K562 (cell line): Measurements from ENCODE around the gene C11orf52. TPM values are rescaled to one million over a fixed set of nuclear protein-coding genes. Genes with fewer than 3 reads are reported as not detected.
A peak's percentile ranks its signal among the peaks of the same experiment; 100 is the strongest.

Experiments used
- ATAC-seq: fragments of 200-7000 bp; cut with Tn5 transposase; 3 replicates; pipeline ENCODE4 v1.9.1; 2020; ENCODE audit warnings: moderate library complexity
- BruUV-seq: library from RNA; stranded (reverse); fragments of 400-500 nt; replicated peaks from 2 replicates; lab custom pipeline; 2021; lab: Mats Ljungman, UMichigan
- CTCF ChIA-PET: fragments of 300-600 bp; formaldehyde crosslinking; extraction: SDS; loops from one replicate; lab custom pipeline; 2021; ENCODE audit warnings: low intra/inter-chr PET ratio; lab: Yijun Ruan, JAX
- POLR2A ChIA-PET: fragments of 300-600, 350-650 bp; sonication (Branson Sonifier 250); formaldehyde crosslinking; extraction: SDS; loops from one replicate; lab custom pipeline; 2021; ENCODE audit warnings: antibody characterized with exemption, inconsistent platforms; lab: Yijun Ruan, JAX
- DNase-seq, 4 experiments: peaks; one replicate each; pipeline versions ENCODE4 v3.0.0 to v3.0.0-alpha.2; 2011 to 2018; ENCODE audit warnings: low spot score in 3 of 4, mixed read lengths in 3 of 4; ENCODE audit errors: extremely low read depth in 1 of 4
- FAIRE-seq: peaks from 2 replicates; lab custom pipeline; 2011; peaks lifted over from hg19 to GRCh38; lab: Jason Lieb, UNC
- H2AFZ ChIP-seq: 2 replicates; pipeline ENCODE4 v1.6.0; 2011; ENCODE audit warnings: low read depth, low read length, control low read depth, inconsistent platforms
- H3K27ac ChIP-seq: fragments of 200-600 bp; 3 replicates; pipeline ENCODE4 v1.8.0; 2011; ENCODE audit warnings: low read depth, mild to moderate bottlenecking, control low read depth, inconsistent platforms, low read length, moderate library complexity, mixed read lengths; ENCODE audit errors: extremely low read depth
- H3K27me3 ChIP-seq, 2 experiments: fragments of 300-600 bp in 1 of 2; 2 replicates in 1 of 2; 3 replicates in 1 of 2; pipeline versions ENCODE4 v1.6.0 to v1.8.0; 2011; ENCODE audit warnings: inconsistent platforms in 2 of 2, low read length in 2 of 2, mild to moderate bottlenecking in 1 of 2, mixed read lengths in 1 of 2, moderate library complexity in 1 of 2; ENCODE audit not compliant: control insufficient read depth in 2 of 2, insufficient read depth in 2 of 2
- H3K36me3 ChIP-seq: fragments of 300-600 bp; 3 replicates; pipeline ENCODE4 v1.8.0; 2011; ENCODE audit warnings: mild to moderate bottlenecking, low read length, inconsistent platforms; ENCODE audit not compliant: control insufficient read depth, insufficient read depth
- H3K4me1 ChIP-seq, 2 experiments: fragments of 200-600 bp in 1 of 2; replicated peaks in 1 of 2; 2 replicates in 1 of 2; 3 replicates in 1 of 2; pipeline versions ENCODE4 v1.5.1 to v1.8.0; 2011; ENCODE audit warnings: inconsistent platforms in 2 of 2, low read length in 2 of 2, mild to moderate bottlenecking in 1 of 2, mixed read lengths in 1 of 2, moderate library complexity in 1 of 2; ENCODE audit not compliant: control insufficient read depth in 2 of 2, insufficient read depth in 2 of 2
- H3K4me2 ChIP-seq: 2 replicates; pipeline ENCODE4 v1.6.1; 2011; ENCODE audit warnings: low read length, control low read depth, inconsistent platforms, mixed read lengths; ENCODE audit not compliant: insufficient read depth
- H3K4me3 ChIP-seq: fragments of 200-600 bp; sonication (generic), shearing (Covaris generic); 2 replicates; pipeline ENCODE4 v1.5.1; 2016; ENCODE audit warnings: control low read depth, inconsistent platforms
- H3K79me2 ChIP-seq: fragments of 200-600 bp; 3 replicates; pipeline ENCODE4 v1.8.0; 2011; ENCODE audit warnings: low read length, inconsistent platforms; ENCODE audit not compliant: control insufficient read depth, insufficient read depth
- H3K9ac ChIP-seq, 2 experiments: 2 replicates each; pipeline versions ENCODE4 v1.6.0 to v1.6.1; 2011; ENCODE audit warnings: low read depth in 2 of 2, low read length in 2 of 2, control low read depth in 1 of 2, inconsistent platforms in 1 of 2, mild to moderate bottlenecking in 1 of 2, mixed read lengths in 1 of 2; ENCODE audit not compliant: insufficient read depth in 1 of 2
- H3K9me1 ChIP-seq: one replicate; pipeline ENCODE4 v1.6.0; 2011; ENCODE audit warnings: inconsistent platforms, mild to moderate bottlenecking, low read length, moderate library complexity; ENCODE audit not compliant: control insufficient read depth, insufficient read depth
- H3K9me3 ChIP-seq: replicated peaks from 2 replicates; pipeline ENCODE4 v1.5.1; 2011; ENCODE audit warnings: low read depth, low read length, inconsistent platforms; ENCODE audit not compliant: control insufficient read depth, insufficient read depth
- H4K20me1 ChIP-seq: replicated peaks from 2 replicates; pipeline ENCODE4 v1.6.1; 2011; ENCODE audit warnings: low read length, inconsistent platforms, mixed read lengths; ENCODE audit not compliant: control insufficient read depth, insufficient read depth
- ARID3A ChIP-seq: IDR thresholded peaks from 2 replicates; pipeline ENCODE4 v1.6.1; 2012; ENCODE audit warnings: low read depth, low read length, improper control_type of control experiment, borderline replicate concordance
- ARNT ChIP-seq, 2 experiments: fragments of 450-650 bp; IDR thresholded peaks; 2 replicates each; pipeline ENCODE4 v1.6.1; 2016; ENCODE audit warnings: mild to moderate bottlenecking in 1 of 2
- EP400 ChIP-seq: fragments of 450-650 bp; IDR thresholded peaks from 2 replicates; pipeline ENCODE4 v1.6.1; 2017; ENCODE audit warnings: antibody characterized with exemption, mild to moderate bottlenecking, moderate library complexity
- ESRRA ChIP-seq: fragments of 450-650 bp; IDR thresholded peaks from 2 replicates; pipeline ENCODE4 v1.6.1; 2014; ENCODE audit warnings: low read depth, mild to moderate bottlenecking, moderate library complexity, borderline replicate concordance
- KAT7 ChIP-seq: sonication (generic); formaldehyde crosslinking; IDR thresholded peaks from 2 replicates; pipeline ENCODE4 v1.8.0; 2022; ENCODE audit warnings: missing genetic modification reagents, mild to moderate bottlenecking, borderline replicate concordance
- MEIS2 ChIP-seq: fragments of 450-650 bp; IDR thresholded peaks from 2 replicates; pipeline ENCODE4 v1.6.1; 2014; ENCODE audit warnings: mild to moderate bottlenecking; ENCODE audit not compliant: partially characterized antibody
- POLR2H ChIP-seq: IDR thresholded peaks from 2 replicates; pipeline ENCODE4 v1.6.1; 2016; ENCODE audit warnings: missing genetic modification characterization, low read depth, mild to moderate bottlenecking, control low read depth, missing compliant biosample characterization, moderate library complexity
- SMARCA5 ChIP-seq: fragments of 450-650 bp; IDR thresholded peaks from 2 replicates; pipeline ENCODE4 v1.6.1; 2016
- SPI1 ChIP-seq: IDR thresholded peaks from 2 replicates; pipeline ENCODE4 v1.6.1; 2011; ENCODE audit warnings: low read depth, low read length, control low read depth, borderline replicate concordance
- SRSF1 ChIP-seq: fragments of 200-400 bp; formaldehyde crosslinking; IDR thresholded peaks from 2 replicates; pipeline ENCODE4 v1.6.1; 2017; ENCODE audit warnings: mild to moderate bottlenecking, low read depth, low read length, moderate library complexity
- STAT5A ChIP-seq: IDR thresholded peaks from 2 replicates; pipeline ENCODE4 v1.6.1; 2012; ENCODE audit warnings: low read length, inconsistent platforms, borderline replicate concordance
- ZFX ChIP-seq: sonication (generic); formaldehyde crosslinking; IDR thresholded peaks from 2 replicates; pipeline ENCODE4 v1.8.0; 2022; ENCODE audit warnings: mild to moderate bottlenecking, missing genetic modification reagents, moderate library complexity
- ZNF174 ChIP-seq: fragments of 250-450 bp; sonication (Bioruptor Pico); IDR thresholded peaks from 2 replicates; pipeline ENCODE4 v1.4.0; 2020; ENCODE audit warnings: mild to moderate bottlenecking
- ZNF23 ChIP-seq: fragments of 250-450 bp; sonication (Bioruptor Pico); IDR thresholded peaks from 2 replicates; pipeline ENCODE4 v1.4.0; 2020; ENCODE audit warnings: mild to moderate bottlenecking
- ZNF324 ChIP-seq: fragments of 250-450 bp; sonication (Bioruptor Pico); IDR thresholded peaks from 2 replicates; pipeline ENCODE4 v1.4.0; 2020; ENCODE audit warnings: mild to moderate bottlenecking
- WGBS: fragments of 100-300 bp; shearing (Covaris generic); methylation state at CpG from one replicate; pipeline ENCODE4 v1.1.6; 2016; ENCODE audit warnings: low coverage, mixed read lengths; ENCODE audit not compliant: insufficient coverage; ENCODE audit errors: missing lambda C conversion rate; 5-methylcytosine and 5-hydroxymethylcytosine counted together
- in situ Hi-C: fragments of 300-500 bp; cut with MboI; formaldehyde crosslinking; loops from 4 replicates; pipeline ENCODE4 v1.15.0; 2018; ENCODE audit warnings: inconsistent platforms, mixed read lengths
- intact Hi-C: fragments of 100-400 bp; cut with micrococcal nuclease; formaldehyde crosslinking; loops from 2 replicates; pipeline ENCODE4 v1.14.2; 2022
- polyA plus RNA-seq, 8 experiments: library from polyadenylated mRNA; depleted of rRNA in 4 of 8; stranded (reverse) in 5 of 8; unstranded in 3 of 8; fragments of >200 nt; fragmentation: Nextera tagmentation in 2 of 8; fragmentation: Illumina TruSeq in 1 of 8; extraction: Ambion mirVana in 2 of 8; extraction: Trizol in 1 of 8; gene quantifications; 2 replicates each; pipeline versions ENCODE4 v1.2.1 to v1.2.3, GENCODE V29; 2011 to 2014; ENCODE audit warnings: inconsistent platforms in 1 of 8, missing spikeins in 1 of 8
- total RNA-seq, 7 experiments: library from RNA; depleted of rRNA in 6 of 7; stranded (reverse); fragments of >200 nt in 6 of 7; fragmentation: Illumina TruSeq in 2 of 7; extraction: Trizol in 2 of 7; gene quantifications; 2 replicates each; pipeline versions ENCODE4 v1.2.1 to v1.2.3, GENCODE V29; 2011 to 2021; ENCODE audit warnings: low replicate concordance in 1 of 7

C11orf52 gene
- total and polyA plus RNA-seq, 9 of the 15 experiments (the other 6 are each of a cell fraction or from before 2014, with no cell fraction given): 0.29 to 2.9 (median 1.0) TPM

- Histone ChIP-seq H3K9me3 (no peaks in the 10 kb centered on the region), H3K27me3 (no peaks in the 10 kb centered on the region), H3K4me1 (peaks cover 0 to 8% of the 10 kb centered on the region in 2 experiments; a peak in 3 of 5 replicates), H4K20me1 (no peaks in the 10 kb centered on the region), H3K36me3 (peaks cover 6% of the 10 kb centered on the region; the same call in 1 of the 3 replicates)
- CTCF ChIA-PET: no interaction called here
- no peak for TF ChIP-seq ZNF324 (CRISPR knock-in tag)
- TF ChIP-seq, all 486 proteins: peak for 0
- no peak overlapping the region for H3K4me2 ChIP-seq
- 65% methylated on average over 5 of the region's 5 CpGs for WGBS
- no TSS peak for BruUV-seq
- no peak overlapping the region for H2AFZ ChIP-seq
- H3K9me1 ChIP-seq: no peaks in the 10 kb centered on the region
- DNase-seq (no peak), ATAC-seq (peak; percentile 23; the same call in 1 of the 3 replicates), FAIRE-seq (no peak)
- no peaks in the 10 kb centered on the region for H3K79me2 ChIP-seq
- no peak overlapping the region for H3K27ac ChIP-seq
- no peak overlapping the region for H3K9ac ChIP-seq
- no peak overlapping the region for H3K4me3 ChIP-seq
- POLR2A ChIA-PET: interaction anchor here (1.0 kb wide), 1 partner anchor 18 kb away, joined by 4 read pairs; no protein-coding TSS in a partner anchor
- in situ Hi-C loops: no loop called here
- intact Hi-C loops: no loop called here
These were observed 45.2 kb downstream of the C11orf52 start for GRCh38 chr11:111963931-111964340.

DNA sequence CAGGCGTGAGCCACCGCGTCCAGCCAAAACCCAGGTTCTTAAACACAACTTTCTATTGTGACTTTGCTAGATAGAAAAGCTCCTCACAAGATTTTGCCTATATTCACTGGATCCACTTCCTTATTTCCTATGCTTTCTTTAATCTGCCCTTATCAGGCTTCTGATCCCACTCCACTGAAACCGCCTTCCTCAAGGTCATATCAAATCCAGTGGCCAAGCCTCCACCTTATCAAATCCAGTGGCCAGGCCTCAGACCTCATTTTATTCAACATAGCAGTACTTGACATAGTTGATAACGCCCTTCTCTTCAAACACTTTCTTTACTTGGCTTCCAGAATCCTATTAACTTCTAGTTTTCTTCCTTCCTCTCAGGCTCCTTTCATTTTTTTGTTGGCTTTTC lies 48.0 kb downstream of the C11orf52 start:
- no peaks in the 10 kb centered on the region for H3K27me3 ChIP-seq
- H3K9me1 ChIP-seq: no peaks in the 10 kb centered on the region
- no peak overlapping the region for H3K4me2 ChIP-seq
- no peak for DNase-seq
- no peaks in the 10 kb centered on the region for H3K9me3 ChIP-seq
- H3K79me2 ChIP-seq: no peaks in the 10 kb centered on the region
- H3K27ac ChIP-seq: no peak overlapping the region; the same call in 2 of the 3 replicates
- H3K4me1 ChIP-seq: peaks cover 0 to 8% of the 10 kb centered on the region in 2 experiments; a peak in 2 of 5 replicates
- no peak for FAIRE-seq
- H3K9ac ChIP-seq: no peak overlapping the region
- no peak overlapping the region for H3K4me3 ChIP-seq
- CTCF ChIA-PET: no interaction called here
- no peaks in the 10 kb centered on the region for H4K20me1 ChIP-seq
- peaks cover 16% of the 10 kb centered on the region; the same call in 2 of the 3 replicates for H3K36me3 ChIP-seq
- POLR2A ChIA-PET: interaction anchor here (1.3 kb wide), 1 partner anchor 31 kb away, joined by 3 read pairs; no protein-coding TSS in a partner anchor
- no TSS peak for BruUV-seq
- no peak for ATAC-seq
- H2AFZ ChIP-seq: no peak overlapping the region
- TF ChIP-seq ARNT (IDR thresholded peaks at IDR 0.05) (no peak), ZFX (CRISPR knock-in tag) (peak; percentile 73), SRSF1 (no peak), POLR2H (tag) (no peak), ZNF23 (no peak), STAT5A (no peak), EP400 (no peak), SPI1 (peak; percentile 63; the same call in 1 of the 2 replicates), ARID3A (0 out of 2 replicates have a peak, but pooled peaks have one; percentile 31), ZNF174 (CRISPR knock-in tag) (no peak), SMARCA5 (no peak), ESRRA (peak; percentile 71; the same call in 1 of the 2 replicates), KAT7 (CRISPR knock-in tag) (no peak), MEIS2 (no peak)
- TF ChIP-seq, all 486 proteins: peak for 4
- 56% methylated on average over 4 of the region's 5 CpGs for WGBS
- in situ Hi-C loops: no loop called here
- intact Hi-C loops: no loop called here
